GM20431 (cell line): ENCODE results near the gene KRTAP4-5.
"Not testable (repeated sequence)": the region's sequence is repeated elsewhere in the genome, so short reads cannot be mapped to it uniquely, and the experiment has no call there.

Experiments used
- in situ Hi-C: fragments of 300-500 bp; cut with MseI, MboI; formaldehyde crosslinking; loops from one replicate; pipeline ENCODE4 v1.15.0; 2020; ENCODE audit warnings: low sequenced_read_pairs; ENCODE audit not compliant: unreplicated experiment

Gene KRTAP4-5

GRCh38 chr17:41148971-41149651 is 514 bp downstream of the KRTAP4-5 start:
- in situ Hi-C loops = not testable (repeated sequence)

GRCh38 chr17:41147531-41148204 is 2.0 kb downstream of the KRTAP4-5 start:
- in situ Hi-C loops = no loop called here

GRCh38 chr17:41145261-41145660 is 4.4 kb downstream of the KRTAP4-5 start:
- in situ Hi-C loops = no loop called here

- in situ Hi-C loops = no loop called here
Observed at GRCh38 chr17:41144846-41145245, 4.8 kb downstream of the KRTAP4-5 start.

- in situ Hi-C loops = no loop called here
Observed at GRCh38 chr17:41141361-41141760, 8.3 kb downstream of the KRTAP4-5 start.

- in situ Hi-C loops = no loop called here
Observed at GRCh38 chr17:41140360-41141131, 9.1 kb downstream of the KRTAP4-5 start, which contains the start of gene KRTAP4-6. KRTAP4-6 (minus strand) TSS chr17:41140544; CDS start chr17:41140487, 57 bp downstream.

- in situ Hi-C loops = not testable (repeated sequence)
Observed at GRCh38 chr17:41139865-41140264, 9.8 kb downstream of the KRTAP4-5 start.

GRCh38 chr17:41133880-41134735 is 15.5 kb downstream of the KRTAP4-5 start:
- in situ Hi-C loops = no loop called here

GRCh38 chr17:41131979-41132378 is 17.6 kb downstream of the KRTAP4-5 start:
- in situ Hi-C loops = no loop called here

- in situ Hi-C loops = no loop called here
Observed at GRCh38 chr17:41127371-41127770, 22.3 kb downstream of the KRTAP4-5 start.

GRCh38 chr17:41126412-41126811 is 23.2 kb downstream of the KRTAP4-5 start:
- in situ Hi-C loops = no loop called here

- in situ Hi-C loops = no loop called here
Observed at GRCh38 chr17:41125064-41125463, 24.6 kb downstream of the KRTAP4-5 start.

GRCh38 chr17:41123991-41124371 is 25.6 kb downstream of the KRTAP4-5 start, which contains the start of gene KRTAP4-12:
KRTAP4-12 (minus strand) TSS chr17:41124182; CDS start chr17:41124122, 60 bp downstream.
- in situ Hi-C loops = not testable (repeated sequence)

GRCh38 chr17:41123292-41123990 is 26.2 kb downstream of the KRTAP4-5 start:
- in situ Hi-C loops = not testable (repeated sequence)

GRCh38 chr17:41121742-41122141 is 27.9 kb downstream of the KRTAP4-5 start:
- in situ Hi-C loops = no loop called here

GRCh38 chr17:41119696-41120690 is 29.6 kb downstream of the KRTAP4-5 start:
- in situ Hi-C loops = not testable (repeated sequence)

- in situ Hi-C loops = no loop called here
Observed at GRCh38 chr17:41118721-41119120, 30.9 kb downstream of the KRTAP4-5 start.

GRCh38 chr17:41117846-41118386 is 31.7 kb downstream of the KRTAP4-5 start, which contains the start of gene KRTAP4-11:
KRTAP4-11 (minus strand) TSS chr17:41118373; CDS start chr17:41118315, 58 bp downstream.
- in situ Hi-C loops = not testable (repeated sequence)
